Activated naive CD8-positive, alpha-beta T cell (primary cell): ENCODE results near the gene SHISA7.

Experiments
- H3K27ac Mint-ChIP-seq: one replicate; pipeline ENCODE4 v1.8.0; 2021; ENCODE audit warnings: mixed read lengths
- H3K27me3 Mint-ChIP-seq: one replicate; pipeline ENCODE4 v1.8.0; 2021; ENCODE audit warnings: mixed read lengths
- H3K36me3 Mint-ChIP-seq: one replicate; pipeline ENCODE4 v1.8.0; 2021; ENCODE audit warnings: mixed read lengths
- H3K4me1 Mint-ChIP-seq: one replicate; pipeline ENCODE4 v1.8.0; 2021; ENCODE audit warnings: low read depth, mixed read lengths
- H3K4me3 Mint-ChIP-seq: one replicate; pipeline ENCODE4 v1.8.0; 2021; ENCODE audit warnings: mild to moderate bottlenecking, mixed read lengths
- H3K9me3 Mint-ChIP-seq: one replicate; pipeline ENCODE4 v1.8.0; 2021; ENCODE audit warnings: low read depth, mixed read lengths

Gene SHISA7

GRCh38 chr19:55443045-55443823, at the start of gene SHISA7:
Gene SHISA7 (minus strand): TSS chr19:55443300. CDS start chr19:55442863, 437 bp downstream.
- Mint-ChIP-seq H3K4me3 (peak within 1 kb of the TSS; percentile 66), H3K4me1 (peaks cover 21% of the 10 kb centered on the region), H3K36me3 (peaks cover 4% of the 10 kb centered on the region), H3K27ac (peak within 1 kb of the TSS; percentile 68), H3K9me3 (no peaks in the 10 kb centered on the region), H3K27me3 (peaks cover 40% of the 10 kb centered on the region)

GRCh38 chr19:55492362-55492944, 49.4 kb upstream of the SHISA7 start:
- Mint-ChIP-seq H3K4me1 (peaks cover 3% of the 10 kb centered on the region), H3K9me3 (no peaks in the 10 kb centered on the region), H3K4me3 (no peak overlapping the region), H3K27ac (no peak overlapping the region), H3K36me3 (no peaks in the 10 kb centered on the region), H3K27me3 (peaks cover 2% of the 10 kb centered on the region)

GRCh38 chr19:55491546-55492360, 48.7 kb upstream of the SHISA7 start:
- Mint-ChIP-seq H3K27me3 (peaks cover 2% of the 10 kb centered on the region), H3K4me1 (peaks cover 9% of the 10 kb centered on the region), H3K4me3 (no peak overlapping the region), H3K27ac (no peak overlapping the region), H3K36me3 (no peaks in the 10 kb centered on the region), H3K9me3 (no peaks in the 10 kb centered on the region)

- Mint-ChIP-seq H3K27ac (no peak overlapping the region), H3K36me3 (no peaks in the 10 kb centered on the region), H3K4me3 (no peak overlapping the region), H3K27me3 (peaks cover 2% of the 10 kb centered on the region), H3K9me3 (no peaks in the 10 kb centered on the region), H3K4me1 (peaks cover 13% of the 10 kb centered on the region)
Observed at GRCh38 chr19:55490478-55491432, 47.7 kb upstream of the SHISA7 start.

- Mint-ChIP-seq H3K27ac (no peak overlapping the region), H3K36me3 (no peaks in the 10 kb centered on the region), H3K27me3 (peaks cover 2% of the 10 kb centered on the region), H3K4me1 (peaks cover 13% of the 10 kb centered on the region), H3K9me3 (no peaks in the 10 kb centered on the region), H3K4me3 (no peak overlapping the region)
Observed at GRCh38 chr19:55489711-55490477, 46.8 kb upstream of the SHISA7 start.

- Mint-ChIP-seq H3K36me3 (no peaks in the 10 kb centered on the region), H3K9me3 (no peaks in the 10 kb centered on the region), H3K4me1 (peaks cover 13% of the 10 kb centered on the region), H3K27me3 (peaks cover 2% of the 10 kb centered on the region), H3K4me3 (no peak overlapping the region), H3K27ac (no peak overlapping the region)
Observed at GRCh38 chr19:55488986-55489710, 46.0 kb upstream of the SHISA7 start.

GRCh38 chr19:55487924-55488687, 45.0 kb upstream of the SHISA7 start, which contains the start of gene SSC5D:
Gene SSC5D (plus strand): TSS chr19:55488436. CDS start chr19:55488590, 154 bp downstream.
- Mint-ChIP-seq H3K36me3 (no peaks in the 10 kb centered on the region), H3K27ac (peak within 1 kb of the TSS; percentile 61), H3K4me3 (no peak within 1 kb of the TSS), H3K9me3 (no peaks in the 10 kb centered on the region), H3K27me3 (peaks cover 2% of the 10 kb centered on the region), H3K4me1 (peaks cover 13% of the 10 kb centered on the region)

- H3K27me3 Mint-ChIP-seq: no peaks in the 10 kb centered on the region
- peak overlapping the region; percentile 61 for H3K27ac Mint-ChIP-seq
- H3K4me1 Mint-ChIP-seq: peaks cover 13% of the 10 kb centered on the region
- peak overlapping the region; percentile 10 for H3K4me3 Mint-ChIP-seq
- no peaks in the 10 kb centered on the region for H3K36me3 Mint-ChIP-seq
- H3K9me3 Mint-ChIP-seq: no peaks in the 10 kb centered on the region
Observed at GRCh38 chr19:55486971-55487923, 44.1 kb upstream of the SHISA7 start.

GRCh38 chr19:55486043-55486970, 43.2 kb upstream of the SHISA7 start:
- H3K4me3 Mint-ChIP-seq: peak overlapping the region; percentile 76
- H3K27me3 Mint-ChIP-seq: no peaks in the 10 kb centered on the region
- H3K27ac Mint-ChIP-seq: peak overlapping the region; percentile 86
- peaks cover 13% of the 10 kb centered on the region for H3K4me1 Mint-ChIP-seq
- no peaks in the 10 kb centered on the region for H3K9me3 Mint-ChIP-seq
- H3K36me3 Mint-ChIP-seq: no peaks in the 10 kb centered on the region

- Mint-ChIP-seq H3K4me1 (peaks cover 13% of the 10 kb centered on the region), H3K9me3 (no peaks in the 10 kb centered on the region), H3K36me3 (no peaks in the 10 kb centered on the region), H3K27ac (peak overlapping the region; percentile 86), H3K4me3 (peak overlapping the region; percentile 76), H3K27me3 (no peaks in the 10 kb centered on the region)
Observed at GRCh38 chr19:55485439-55486011, 42.4 kb upstream of the SHISA7 start.
